ENCODE data around the gene ATF5. TPM values are rescaled to one million over a fixed set of nuclear protein-coding genes. Genes with fewer than 3 reads are reported as not detected.

Gene ATF5
- total and polyA plus RNA-seq, 2 donors (not counting 1 experiment from before 2014, with no cell fraction given), result 7.4 to 7.9 TPM

GRCh38 chr19:49907745-49908446 lies 21.1 kb upstream of the ATF5 start:
- Histone ChIP-seq H2AFZ (ENCODE audit: low read length) (no peak overlapping the region), H3K9ac (ENCODE audit: insufficient read depth, low read length) (no peak overlapping the region), H3K4me1 (ENCODE audit: control insufficient read depth, extremely low read depth, insufficient read depth, low read length) (no peaks in the 10 kb centered on the region), H3K4me3 (replicated peaks in 1 of 4; ENCODE audit: control extremely low read depth in 1 of 4, insufficient read depth in 1 of 4, low read depth in 3 of 4, low read length in 4 of 4) (no peak overlapping the region), H3K36me3 (ENCODE audit: control insufficient read depth, insufficient read depth, low read length) (peaks cover 21% of the 10 kb centered on the region), H3K27ac (ENCODE audit: insufficient read depth, low read length) (no peak overlapping the region), H3K9me3 (ENCODE audit: control insufficient read depth, insufficient read depth, low read depth, low read length) (no peaks in the 10 kb centered on the region), H3K4me2 (ENCODE audit: extremely low read depth, insufficient read depth, low read length) (no peak overlapping the region), H3K79me2 (ENCODE audit: control insufficient read depth, insufficient read depth, low read length) (peaks cover 2% of the 10 kb centered on the region), H3K27me3 (ENCODE audit: control insufficient read depth, insufficient read depth, low read length) (no peaks in the 10 kb centered on the region), H4K20me1 (ENCODE audit: control insufficient read depth, extremely low read depth, insufficient read depth, low read length) (no peaks in the 10 kb centered on the region)
- TF ChIP-seq CTCF (conservative IDR thresholded peaks at IDR 0.05 in 1 of 2, IDR thresholded peaks at IDR 0.05 in 1 of 2; ENCODE audit: low read depth in 1 of 2, low read length in 2 of 2) (no peak), EZH2 (IDR thresholded peaks at IDR 0.05; ENCODE audit: low read length, missing control alignments) (no peak)
- no peak for DNase-seq (ENCODE audit: low read depth in 2 of 2)

- no peak overlapping the region for H3K4me3 ChIP-seq (replicated peaks in 1 of 4; ENCODE audit: control extremely low read depth in 1 of 4, insufficient read depth in 1 of 4, low read depth in 3 of 4, low read length in 4 of 4)
- H4K20me1 ChIP-seq (ENCODE audit: control insufficient read depth, extremely low read depth, insufficient read depth, low read length), result no peaks in the 10 kb centered on the region
- no peaks in the 10 kb centered on the region for H3K4me1 ChIP-seq (ENCODE audit: control insufficient read depth, extremely low read depth, insufficient read depth, low read length)
- H3K9ac ChIP-seq (ENCODE audit: insufficient read depth, low read length), result no peak overlapping the region
- H3K79me2 ChIP-seq (ENCODE audit: control insufficient read depth, insufficient read depth, low read length), result peaks cover 4% of the 10 kb centered on the region
- no peaks in the 10 kb centered on the region for H3K9me3 ChIP-seq (ENCODE audit: control insufficient read depth, insufficient read depth, low read depth, low read length)
- DNase-seq (ENCODE audit: low read depth in 2 of 2), result no peak
- TF ChIP-seq CTCF (conservative IDR thresholded peaks at IDR 0.05 in 1 of 2, IDR thresholded peaks at IDR 0.05 in 1 of 2; ENCODE audit: low read depth in 1 of 2, low read length in 2 of 2), result no peak
- TF ChIP-seq EZH2 (IDR thresholded peaks at IDR 0.05; ENCODE audit: low read length, missing control alignments), result no peak
- H3K27ac ChIP-seq (ENCODE audit: insufficient read depth, low read length), result no peak overlapping the region
- H3K27me3 ChIP-seq (ENCODE audit: control insufficient read depth, insufficient read depth, low read length), result no peaks in the 10 kb centered on the region
- no peak overlapping the region for H2AFZ ChIP-seq (ENCODE audit: low read length)
- H3K36me3 ChIP-seq (ENCODE audit: control insufficient read depth, insufficient read depth, low read length), result peaks cover 25% of the 10 kb centered on the region
- no peak overlapping the region for H3K4me2 ChIP-seq (ENCODE audit: extremely low read depth, insufficient read depth, low read length)
These were observed 20.3 kb upstream of the ATF5 start for GRCh38 chr19:49908480-49909420.

GRCh38 chr19:49910179-49910578 lies 18.8 kb upstream of the ATF5 start:
- Histone ChIP-seq H3K36me3 (ENCODE audit: control insufficient read depth, insufficient read depth, low read length) (peaks cover 25% of the 10 kb centered on the region), H3K27me3 (ENCODE audit: control insufficient read depth, insufficient read depth, low read length) (no peaks in the 10 kb centered on the region)
- TF ChIP-seq CTCF (conservative IDR thresholded peaks at IDR 0.05 in 1 of 2, IDR thresholded peaks at IDR 0.05 in 1 of 2; ENCODE audit: low read depth in 1 of 2, low read length in 2 of 2) (no peak), EZH2 (IDR thresholded peaks at IDR 0.05; ENCODE audit: low read length, missing control alignments) (no peak)

More at GRCh38 chr19:49910179-49910578, 18.8 kb upstream of the ATF5 start:
- Histone ChIP-seq H3K4me1 (ENCODE audit: control insufficient read depth, extremely low read depth, insufficient read depth, low read length) (no peaks in the 10 kb centered on the region), H3K27ac (ENCODE audit: insufficient read depth, low read length) (no peak overlapping the region), H4K20me1 (ENCODE audit: control insufficient read depth, extremely low read depth, insufficient read depth, low read length) (no peaks in the 10 kb centered on the region), H3K9ac (ENCODE audit: insufficient read depth, low read length) (no peak overlapping the region), H3K9me3 (ENCODE audit: control insufficient read depth, insufficient read depth, low read depth, low read length) (no peaks in the 10 kb centered on the region), H2AFZ (ENCODE audit: low read length) (no peak overlapping the region), H3K4me2 (ENCODE audit: extremely low read depth, insufficient read depth, low read length) (no peak overlapping the region), H3K79me2 (ENCODE audit: control insufficient read depth, insufficient read depth, low read length) (peaks cover 7% of the 10 kb centered on the region), H3K4me3 (replicated peaks in 1 of 4; ENCODE audit: control extremely low read depth in 1 of 4, insufficient read depth in 1 of 4, low read depth in 3 of 4, low read length in 4 of 4) (no peak overlapping the region)
- DNase-seq (ENCODE audit: low read depth in 2 of 2), result no peak

All from fibroblast of lung (primary cell).